A673 (cell line): ENCODE data around the gene ERGIC3. TPM values are rescaled to one million over a fixed set of nuclear protein-coding genes. Genes with fewer than 3 reads are reported as not detected.

ENCODE experiments used
- BruUV-seq: library from RNA; stranded (reverse); fragments of 400-500 nt; replicated peaks from 2 replicates; lab custom pipeline; 2021; lab: Mats Ljungman, UMichigan
- CTCF ChIA-PET: fragments of 300-600 bp; sonication (Branson Sonifier 250); formaldehyde crosslinking; loops from one replicate; lab custom pipeline; 2022; ENCODE audit warnings: antibody characterized with exemption; lab: Charles Lee
- POLR2A ChIA-PET: fragments of 300-600 bp; sonication (Branson Sonifier 250); formaldehyde crosslinking; loops from one replicate; lab custom pipeline; 2022; ENCODE audit warnings: antibody characterized with exemption; ENCODE audit not compliant: low non-redundant PET; lab: Charles Lee
- DNase-seq: peaks from one replicate; pipeline ENCODE4 v3.0.0-alpha.2; 2015; ENCODE audit warnings: low spot score
- H3K27ac ChIP-seq: fragments of 200-600 bp; sonication (generic); 2 replicates; pipeline ENCODE4 v1.5.1; 2016; ENCODE audit warnings: mixed run types, low read depth, mild to moderate bottlenecking, mixed read lengths, antibody characterized with exemption, low read length; ENCODE audit not compliant: poor library complexity, severe bottlenecking
- H3K27me3 ChIP-seq: fragments of 200-600 bp; sonication (generic); replicated peaks from 2 replicates; pipeline ENCODE4 v1.6.1; 2017; ENCODE audit warnings: mixed run types, low read depth, mild to moderate bottlenecking, mixed read lengths, antibody characterized with exemption, low read length; ENCODE audit not compliant: insufficient read depth, poor library complexity
- H3K36me3 ChIP-seq: fragments of 200-600 bp; sonication (generic); 2 replicates; pipeline ENCODE4 v1.6.1; 2016; ENCODE audit warnings: mixed run types, mild to moderate bottlenecking, mixed read lengths, antibody characterized with exemption, low read length; ENCODE audit not compliant: insufficient read depth, poor library complexity, severe bottlenecking
- H3K4me1 ChIP-seq: fragments of 200-600 bp; sonication (generic); 2 replicates; pipeline ENCODE4 v1.6.1; 2017; ENCODE audit warnings: mixed run types, mild to moderate bottlenecking, mixed read lengths, antibody characterized with exemption, low read length; ENCODE audit not compliant: insufficient read depth, poor library complexity, severe bottlenecking
- H3K4me3 ChIP-seq: fragments of 200-600 bp; sonication (generic); 2 replicates; pipeline ENCODE4 v1.5.1; 2016; ENCODE audit warnings: low read depth, mixed run types, mild to moderate bottlenecking, mixed read lengths, low read length; ENCODE audit not compliant: poor library complexity, severe bottlenecking
- H3K9me3 ChIP-seq: fragments of 200-600 bp; sonication (generic); 2 replicates; pipeline ENCODE4 v1.6.1; 2016; ENCODE audit warnings: mixed run types, low read depth, mild to moderate bottlenecking, mixed read lengths, antibody characterized with exemption, low read length; ENCODE audit not compliant: poor library complexity, severe bottlenecking
- EZH2 ChIP-seq: fragments of 200-600 bp; sonication (generic); IDR thresholded peaks from 2 replicates; pipeline ENCODE4 v1.6.1; 2017; ENCODE audit warnings: borderline replicate concordance, low read depth, mild to moderate bottlenecking, mixed read lengths, antibody characterized with exemption, low read length; ENCODE audit not compliant: poor library complexity, severe bottlenecking
- intact Hi-C: fragments of 100-400 bp; cut with micrococcal nuclease; formaldehyde crosslinking; loops from one replicate; pipeline ENCODE4 v1.10.0; 2022; ENCODE audit not compliant: unreplicated experiment
- total RNA-seq: library from RNA; stranded (reverse); gene quantifications from 2 replicates; pipeline ENCODE4 v1.2.3, GENCODE V29; 2021
- TF ChIP-seq, protein P1 (sequence below): fragments of 300-800, 200-600 bp; sonication (generic); conservative IDR thresholded peaks from 2 replicates; pipeline ENCODE4 v1.5.1; 2017; ENCODE audit warnings: low read depth, mild to moderate bottlenecking, antibody characterized with exemption, low read length, moderate library complexity, mixed read lengths

ERGIC3 gene
- total RNA-seq, 1 experiment from 2014 or later = 256 TPM

DNA sequence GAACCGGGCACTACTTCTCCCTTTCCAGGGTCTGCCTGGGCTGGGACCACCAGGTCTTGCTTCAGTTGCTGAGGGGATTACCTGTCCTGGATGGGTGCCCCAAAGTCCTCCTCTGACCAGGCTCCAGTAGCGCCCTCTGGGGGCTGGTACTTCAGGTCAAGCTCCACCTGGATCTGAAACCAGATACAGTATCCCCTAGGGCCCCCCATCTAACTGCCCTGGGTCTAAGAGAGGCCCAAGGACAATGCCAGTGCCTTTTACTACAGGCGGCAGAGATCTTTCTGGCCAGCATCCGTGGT, 62.5 kb downstream of the ERGIC3 start:
- BruUV-seq = no TSS peak
- POLR2A ChIA-PET = interaction anchor here (0.6 kb wide), 1 partner anchor 9 kb away, joined by 8 read pairs; no protein-coding TSS in a partner anchor
- peaks cover 11% of the 10 kb centered on the region for H3K4me1 ChIP-seq
- no peak for TF ChIP-seq EZH2
- TF ChIP-seq, protein P1, sequence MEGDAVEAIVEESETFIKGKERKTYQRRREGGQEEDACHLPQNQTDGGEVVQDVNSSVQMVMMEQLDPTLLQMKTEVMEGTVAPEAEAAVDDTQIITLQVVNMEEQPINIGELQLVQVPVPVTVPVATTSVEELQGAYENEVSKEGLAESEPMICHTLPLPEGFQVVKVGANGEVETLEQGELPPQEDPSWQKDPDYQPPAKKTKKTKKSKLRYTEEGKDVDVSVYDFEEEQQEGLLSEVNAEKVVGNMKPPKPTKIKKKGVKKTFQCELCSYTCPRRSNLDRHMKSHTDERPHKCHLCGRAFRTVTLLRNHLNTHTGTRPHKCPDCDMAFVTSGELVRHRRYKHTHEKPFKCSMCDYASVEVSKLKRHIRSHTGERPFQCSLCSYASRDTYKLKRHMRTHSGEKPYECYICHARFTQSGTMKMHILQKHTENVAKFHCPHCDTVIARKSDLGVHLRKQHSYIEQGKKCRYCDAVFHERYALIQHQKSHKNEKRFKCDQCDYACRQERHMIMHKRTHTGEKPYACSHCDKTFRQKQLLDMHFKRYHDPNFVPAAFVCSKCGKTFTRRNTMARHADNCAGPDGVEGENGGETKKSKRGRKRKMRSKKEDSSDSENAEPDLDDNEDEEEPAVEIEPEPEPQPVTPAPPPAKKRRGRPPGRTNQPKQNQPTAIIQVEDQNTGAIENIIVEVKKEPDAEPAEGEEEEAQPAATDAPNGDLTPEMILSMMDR = peak; percentile 53
- DNase-seq = no peak
- H3K27me3 ChIP-seq = peaks cover 3% of the 10 kb centered on the region
- intact Hi-C loops = no loop called here
- CTCF ChIA-PET = no interaction called here
- H3K9me3 ChIP-seq = no peaks in the 10 kb centered on the region
- H3K27ac ChIP-seq = no peak overlapping the region
- no peak overlapping the region for H3K4me3 ChIP-seq
- no peaks in the 10 kb centered on the region for H3K36me3 ChIP-seq

DNA sequence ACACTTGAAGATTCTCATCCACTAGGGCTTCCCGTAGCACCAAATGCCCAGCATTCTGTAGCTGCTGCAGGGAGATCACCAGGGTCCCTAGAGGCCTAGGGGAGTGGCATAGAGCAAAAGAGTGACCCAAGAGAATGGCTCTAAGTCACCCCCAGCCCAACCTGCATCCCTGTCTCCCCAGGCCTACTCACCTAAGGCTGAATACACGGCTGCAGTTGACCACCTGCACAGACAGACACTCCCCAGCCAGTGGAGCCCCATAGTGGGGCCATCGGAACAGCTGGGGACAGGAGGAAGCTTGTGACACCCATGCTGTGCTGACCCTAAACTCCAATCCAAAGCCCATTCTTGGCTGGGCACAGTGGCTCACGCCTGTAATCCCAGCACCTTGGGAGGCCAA, 64.2 kb downstream of the ERGIC3 start:
- POLR2A ChIA-PET = no interaction called here
- Histone ChIP-seq H3K9me3 (no peaks in the 10 kb centered on the region), H3K27me3 (peaks cover 1% of the 10 kb centered on the region), H3K4me3 (no peak overlapping the region), H3K27ac (no peak overlapping the region), H3K4me1 (peaks cover 5% of the 10 kb centered on the region), H3K36me3 (no peaks in the 10 kb centered on the region)
- TF ChIP-seq EZH2 = no peak
- TF ChIP-seq, protein P1 = no peak
- DNase-seq = no peak
- intact Hi-C loops = no loop called here
- BruUV-seq = no TSS peak
- CTCF ChIA-PET = interaction anchor here (0.7 kb wide), 1 partner anchor 21 kb away, joined by 6 read pairs; no protein-coding TSS in a partner anchor

Other genes with a start within 250 kb of the ERGIC3 start
- not detected in 2 replicates for gene FAM83C, start 249.7 kb upstream of the ERGIC3 start, total RNA-seq
- gene UQCC1, start 130.1 kb upstream of the ERGIC3 start, total RNA-seq = 64.6 and 71.1 TPM in 2 replicates
- not detected in 2 replicates for gene GDF5, start 103.8 kb upstream of the ERGIC3 start, total RNA-seq
- 56.6 and 59.0 TPM in 2 replicates for gene CEP250, start 86.5 kb upstream of the ERGIC3 start, total RNA-seq
- not detected in 2 replicates for gene C20orf173, start 12.4 kb upstream of the ERGIC3 start, total RNA-seq
- gene SPAG4, start 73.8 kb downstream of the ERGIC3 start, total RNA-seq = 0.67 and 1.2 TPM in 2 replicates
- 273 TPM in 2 replicates for gene CPNE1, start 122.8 kb downstream of the ERGIC3 start, total RNA-seq
- 114 and 124 TPM in 2 replicates for gene RBM12, start 122.8 kb downstream of the ERGIC3 start, total RNA-seq
- 22.2 and 23.2 TPM in 2 replicates for gene NFS1, start 157.3 kb downstream of the ERGIC3 start, total RNA-seq
- gene ROMO1, start 157.3 kb downstream of the ERGIC3 start, total RNA-seq = 134 and 153 TPM in 2 replicates
- 316 and 329 TPM in 2 replicates for gene RBM39, start 200.2 kb downstream of the ERGIC3 start, total RNA-seq
- gene PHF20, start 229.9 kb downstream of the ERGIC3 start, total RNA-seq = 43.0 and 49.6 TPM in 2 replicates